Measurements from ENCODE around the gene SLC31A1. TPM values are rescaled to one million over a fixed set of nuclear protein-coding genes. Genes with fewer than 3 reads are reported as not detected.
"Not testable (repeated sequence)": the region's sequence is repeated elsewhere in the genome, so short reads cannot be mapped to it uniquely, and the experiment has no call there.

The SLC31A1 gene
- total RNA-seq, 1 experiment from 2014 or later: 27.2 TPM

DNA sequence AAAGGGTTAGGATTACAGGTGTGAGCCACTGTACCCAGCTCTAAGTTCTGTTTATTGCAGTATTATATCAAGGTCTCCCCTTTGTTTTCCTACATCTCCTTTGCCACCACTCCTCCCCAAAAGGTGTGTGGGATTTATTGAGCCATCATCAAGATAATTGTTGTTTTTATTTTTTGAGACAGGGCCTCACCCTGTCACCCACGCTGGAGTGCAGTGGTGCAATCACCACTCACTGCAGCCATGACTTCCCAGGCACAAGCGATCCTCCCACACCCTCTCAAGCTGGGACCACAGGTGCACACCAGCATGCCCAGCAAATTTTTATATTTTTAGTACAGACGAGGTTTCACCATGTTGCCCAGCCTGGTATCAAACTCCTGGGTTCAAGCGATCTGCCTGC lies 24.6 kb downstream of the SLC31A1 start:
- H4K20me1 ChIP-seq (ENCODE audit: insufficient read depth): 0 out of 2 replicates have a peak, but pooled peaks cover 3% of the 10 kb centered on the region

DNA sequence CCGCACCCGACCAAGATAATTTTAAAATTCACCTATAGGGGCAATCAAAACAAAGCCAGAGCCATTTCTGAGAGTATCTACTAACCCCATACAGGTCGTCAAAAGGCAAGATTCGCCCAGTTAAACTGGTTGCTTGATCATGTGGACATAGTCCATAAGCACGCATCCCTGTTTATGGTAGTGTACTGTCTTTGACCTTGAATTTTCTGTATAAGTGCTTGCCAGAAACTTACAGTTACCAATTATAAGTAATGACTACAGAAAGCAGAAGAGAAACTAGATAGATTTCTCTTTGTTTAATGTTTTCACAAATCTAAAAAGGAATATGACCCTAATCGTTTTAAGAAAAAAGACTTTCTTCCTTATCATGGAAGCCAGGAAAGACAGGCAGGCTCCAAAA lies 25.6 kb downstream of the SLC31A1 start:
- Histone ChIP-seq H3K27me3 (ENCODE audit: insufficient read depth, low read depth) (no peaks in the 10 kb centered on the region), H2AFZ (no peak overlapping the region), H3K79me2 (ENCODE audit: low read depth) (no peaks in the 10 kb centered on the region), H4K20me1 (ENCODE audit: insufficient read depth) (0 out of 2 replicates have a peak, but pooled peaks cover 3% of the 10 kb centered on the region), H3K9me3 (ENCODE audit: insufficient read depth, low read depth) (no peaks in the 10 kb centered on the region), H3K9me2 (ENCODE audit: insufficient read depth) (no peaks in the 10 kb centered on the region), H3K4me2 (no peak overlapping the region), H3K27ac (no peak overlapping the region), H3K4me1 (replicated peaks; ENCODE audit: insufficient read depth) (no peaks in the 10 kb centered on the region), H3F3A (ENCODE audit: insufficient read depth, low read depth) (no peaks in the 10 kb centered on the region), H3K36me3 (ENCODE audit: low read depth) (no peaks in the 10 kb centered on the region), H3K4me3 (no peak overlapping the region)
- BruUV-seq (replicated peaks): no TSS peak
- intact Hi-C loops (cut with micrococcal nuclease; ENCODE audit: unreplicated experiment): no loop called here
- ChIA-PET POLR2A (ENCODE audit: unreplicated experiment) (no interaction called here), CTCF (no interaction called here)
- DNase-seq: no peak
- no peak for TF ChIP-seq EZH2 (IDR thresholded peaks at IDR 0.05; ENCODE audit: low read depth)
- TF ChIP-seq, protein P1, sequence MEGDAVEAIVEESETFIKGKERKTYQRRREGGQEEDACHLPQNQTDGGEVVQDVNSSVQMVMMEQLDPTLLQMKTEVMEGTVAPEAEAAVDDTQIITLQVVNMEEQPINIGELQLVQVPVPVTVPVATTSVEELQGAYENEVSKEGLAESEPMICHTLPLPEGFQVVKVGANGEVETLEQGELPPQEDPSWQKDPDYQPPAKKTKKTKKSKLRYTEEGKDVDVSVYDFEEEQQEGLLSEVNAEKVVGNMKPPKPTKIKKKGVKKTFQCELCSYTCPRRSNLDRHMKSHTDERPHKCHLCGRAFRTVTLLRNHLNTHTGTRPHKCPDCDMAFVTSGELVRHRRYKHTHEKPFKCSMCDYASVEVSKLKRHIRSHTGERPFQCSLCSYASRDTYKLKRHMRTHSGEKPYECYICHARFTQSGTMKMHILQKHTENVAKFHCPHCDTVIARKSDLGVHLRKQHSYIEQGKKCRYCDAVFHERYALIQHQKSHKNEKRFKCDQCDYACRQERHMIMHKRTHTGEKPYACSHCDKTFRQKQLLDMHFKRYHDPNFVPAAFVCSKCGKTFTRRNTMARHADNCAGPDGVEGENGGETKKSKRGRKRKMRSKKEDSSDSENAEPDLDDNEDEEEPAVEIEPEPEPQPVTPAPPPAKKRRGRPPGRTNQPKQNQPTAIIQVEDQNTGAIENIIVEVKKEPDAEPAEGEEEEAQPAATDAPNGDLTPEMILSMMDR (conservative IDR thresholded peaks at IDR 0.05): no peak

More for the DNA sequence above, 24.6 kb downstream of the SLC31A1 start:
- H3K4me3 ChIP-seq: no peak overlapping the region
- TF ChIP-seq, protein P1 (conservative IDR thresholded peaks at IDR 0.05): no peak
- no peak for TF ChIP-seq EZH2 (IDR thresholded peaks at IDR 0.05; ENCODE audit: low read depth)
- H3K79me2 ChIP-seq (ENCODE audit: low read depth): no peaks in the 10 kb centered on the region
- H3K4me2 ChIP-seq: no peak overlapping the region
- no peaks in the 10 kb centered on the region for H3K9me3 ChIP-seq (ENCODE audit: insufficient read depth, low read depth)
- no peak overlapping the region for H2AFZ ChIP-seq
- ChIA-PET POLR2A (ENCODE audit: unreplicated experiment) (no interaction called here), CTCF (no interaction called here)
- H3K9me2 ChIP-seq (ENCODE audit: insufficient read depth): no peaks in the 10 kb centered on the region
- DNase-seq: no peak
- H3K4me1 ChIP-seq (replicated peaks; ENCODE audit: insufficient read depth): no peaks in the 10 kb centered on the region
- no peaks in the 10 kb centered on the region for H3K27me3 ChIP-seq (ENCODE audit: insufficient read depth, low read depth)
- H3F3A ChIP-seq (ENCODE audit: insufficient read depth, low read depth): no peaks in the 10 kb centered on the region
- intact Hi-C loops (cut with micrococcal nuclease; ENCODE audit: unreplicated experiment): no loop called here
- H3K36me3 ChIP-seq (ENCODE audit: low read depth): no peaks in the 10 kb centered on the region
- no peak overlapping the region for H3K27ac ChIP-seq
- no TSS peak for BruUV-seq (replicated peaks)

GRCh38 chr9:113247640-113248039 lies 26.3 kb downstream of the SLC31A1 start:
- H3K79me2 ChIP-seq (ENCODE audit: low read depth): no peaks in the 10 kb centered on the region
- H3K4me2 ChIP-seq: no peak overlapping the region
- no peaks in the 10 kb centered on the region for H3K9me2 ChIP-seq (ENCODE audit: insufficient read depth)
- no peak overlapping the region for H2AFZ ChIP-seq
- CTCF ChIA-PET: interaction anchor here (0.7 kb wide), 1 partner anchor 1137 kb away, joined by 5 read pairs; no protein-coding TSS in a partner anchor
- H3F3A ChIP-seq (ENCODE audit: insufficient read depth, low read depth): no peaks in the 10 kb centered on the region
- BruUV-seq (replicated peaks): no TSS peak
- H3K9me3 ChIP-seq (ENCODE audit: insufficient read depth, low read depth): no peaks in the 10 kb centered on the region
- H3K4me1 ChIP-seq (replicated peaks; ENCODE audit: insufficient read depth): no peaks in the 10 kb centered on the region
- intact Hi-C loops (cut with micrococcal nuclease; ENCODE audit: unreplicated experiment): no loop called here
- DNase-seq: no peak
- no peak overlapping the region for H3K27ac ChIP-seq
- no peaks in the 10 kb centered on the region for H3K27me3 ChIP-seq (ENCODE audit: insufficient read depth, low read depth)
- POLR2A ChIA-PET (ENCODE audit: unreplicated experiment): interaction anchor here (1.0 kb wide), 1 partner anchor 956 kb away, joined by 3 read pairs; no protein-coding TSS in a partner anchor
- 0 out of 2 replicates have a peak, but pooled peaks cover 3% of the 10 kb centered on the region for H4K20me1 ChIP-seq (ENCODE audit: insufficient read depth)
- no peak overlapping the region for H3K4me3 ChIP-seq
- no peaks in the 10 kb centered on the region for H3K36me3 ChIP-seq (ENCODE audit: low read depth)
- TF ChIP-seq, protein P1 (conservative IDR thresholded peaks at IDR 0.05): no peak
- no peak for TF ChIP-seq EZH2 (IDR thresholded peaks at IDR 0.05; ENCODE audit: low read depth)

- H4K20me1 ChIP-seq (ENCODE audit: insufficient read depth); H3K79me2 ChIP-seq (ENCODE audit: low read depth); H3F3A ChIP-seq (ENCODE audit: insufficient read depth, low read depth); DNase-seq; H3K4me2 ChIP-seq; BruUV-seq (replicated peaks); H3K27ac ChIP-seq; H3K9me3 ChIP-seq (ENCODE audit: insufficient read depth, low read depth); CTCF ChIA-PET; H2AFZ ChIP-seq; H3K27me3 ChIP-seq (ENCODE audit: insufficient read depth, low read depth); H3K9me2 ChIP-seq (ENCODE audit: insufficient read depth); H3K4me1 ChIP-seq (replicated peaks; ENCODE audit: insufficient read depth); H3K36me3 ChIP-seq (ENCODE audit: low read depth); intact Hi-C loops (cut with micrococcal nuclease; ENCODE audit: unreplicated experiment); H3K4me3 ChIP-seq: not testable (repeated sequence)
- POLR2A ChIA-PET (ENCODE audit: unreplicated experiment): interaction anchor here (0.7 kb wide), 1 partner anchor 72 kb away, joined by 6 read pairs; no protein-coding TSS in a partner anchor
Observed at GRCh38 chr9:113249661-113250060, 28.3 kb downstream of the SLC31A1 start.

Measured in PC-9 (cell line).